Measurements from ENCODE around the gene TMEM86B.
A peak's percentile ranks its signal among the peaks of the same experiment; 100 is the strongest.

The TMEM86B gene

GRCh38 chr19:55264531-55264930, 36.0 kb upstream of the TMEM86B start:
- no peak for ATAC-seq (ENCODE audit: low read depth)
- peaks cover 12% of the 10 kb centered on the region for H3K4me1 Mint-ChIP-seq
- H3K9me3 Mint-ChIP-seq: peaks cover 4% of the 10 kb centered on the region
- no peaks in the 10 kb centered on the region for H3K27me3 Mint-ChIP-seq
- H3K27ac Mint-ChIP-seq: no peak overlapping the region
- H3K36me3 Mint-ChIP-seq: peaks cover 9% of the 10 kb centered on the region
- DNase-seq (ENCODE audit: low spot score in 2 of 2): no peak
- no peak overlapping the region for H3K4me3 Mint-ChIP-seq

- ATAC-seq (ENCODE audit: low read depth): no peak
- peak overlapping the region; percentile 18 for H3K27ac Mint-ChIP-seq
Observed at GRCh38 chr19:55262359-55262758, 33.8 kb upstream of the TMEM86B start.

DNA sequence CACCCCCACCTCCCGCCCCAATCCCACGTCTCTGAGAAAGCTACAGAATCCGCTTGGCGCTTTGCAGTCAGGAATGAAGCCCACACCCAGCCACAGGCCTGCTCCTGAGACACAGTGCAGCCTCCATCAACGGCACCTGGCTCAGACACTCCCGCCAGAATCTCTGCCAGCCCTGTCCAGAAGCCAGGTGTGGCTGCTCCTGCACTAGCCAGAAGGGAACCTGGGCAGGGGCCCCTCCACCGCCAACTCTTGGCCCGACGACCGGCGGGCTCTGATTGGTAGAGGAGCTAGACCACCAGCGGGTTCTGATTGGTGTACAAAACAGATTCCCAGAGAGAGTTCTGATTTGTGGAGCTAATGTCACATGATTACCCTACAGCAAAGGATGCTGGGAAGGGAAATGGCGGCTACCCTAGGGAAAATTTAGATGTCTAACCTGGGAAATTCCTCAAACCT, 33.1 kb upstream of the TMEM86B start:
- ATAC-seq (ENCODE audit: low read depth) (no peak), DNase-seq (ENCODE audit: low spot score in 2 of 2) (no peak)
- Mint-ChIP-seq H3K9me3 (peaks cover 4% of the 10 kb centered on the region), H3K27ac (peak overlapping the region; percentile 18), H3K27me3 (no peaks in the 10 kb centered on the region), H3K4me1 (peaks cover 23% of the 10 kb centered on the region), H3K4me3 (no peak overlapping the region), H3K36me3 (peaks cover 10% of the 10 kb centered on the region)

More at GRCh38 chr19:55262359-55262758, 33.8 kb upstream of the TMEM86B start:
- peaks cover 10% of the 10 kb centered on the region for H3K36me3 Mint-ChIP-seq
- H3K4me3 Mint-ChIP-seq: no peak overlapping the region
- no peak for DNase-seq (ENCODE audit: low spot score in 2 of 2)
- peaks cover 4% of the 10 kb centered on the region for H3K9me3 Mint-ChIP-seq
- peaks cover 18% of the 10 kb centered on the region for H3K4me1 Mint-ChIP-seq
- no peaks in the 10 kb centered on the region for H3K27me3 Mint-ChIP-seq

DNA sequence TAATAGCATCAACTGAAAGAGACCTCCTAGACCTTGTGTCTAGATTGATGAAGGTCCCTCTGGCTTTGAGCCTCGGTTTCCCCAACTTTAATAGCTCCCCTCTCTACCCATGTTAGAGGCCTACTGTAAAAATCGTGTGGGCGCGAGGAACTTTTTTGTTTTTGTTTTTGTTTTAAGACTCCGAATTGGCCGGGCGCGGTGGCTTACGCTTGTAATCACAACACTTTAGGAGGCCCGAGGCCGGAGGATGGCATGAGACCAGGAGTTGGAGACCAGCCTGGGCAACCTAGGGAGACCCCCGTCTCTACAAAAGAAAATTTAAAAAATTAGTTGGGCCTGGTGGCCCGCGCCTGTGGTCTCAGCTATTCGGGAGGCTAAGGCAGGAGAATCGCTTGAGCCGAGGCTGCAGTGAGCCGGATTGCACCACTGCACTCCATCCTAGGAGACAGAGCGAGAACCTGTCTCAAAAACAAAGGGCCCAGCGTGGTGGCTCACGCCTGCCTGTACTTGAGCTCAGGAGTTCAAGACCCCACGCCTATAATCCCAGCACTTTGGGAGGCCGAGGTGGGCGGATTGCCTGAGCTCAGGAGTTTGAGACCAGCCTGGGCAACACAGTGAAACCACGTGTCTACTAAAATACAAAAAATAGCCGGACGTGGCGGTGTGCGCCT, 31.1 kb upstream of the TMEM86B start:
- H3K36me3 Mint-ChIP-seq: peaks cover 5% of the 10 kb centered on the region
- H3K4me1 Mint-ChIP-seq: peaks cover 34% of the 10 kb centered on the region
- H3K4me3 Mint-ChIP-seq: peak overlapping the region; percentile 97
- no peaks in the 10 kb centered on the region for H3K9me3 Mint-ChIP-seq
- DNase-seq (ENCODE audit: low spot score in 2 of 2): no peak
- H3K27ac Mint-ChIP-seq: peak overlapping the region; percentile 93
- H3K27me3 Mint-ChIP-seq: no peaks in the 10 kb centered on the region
- no peak for ATAC-seq (ENCODE audit: low read depth)

DNA sequence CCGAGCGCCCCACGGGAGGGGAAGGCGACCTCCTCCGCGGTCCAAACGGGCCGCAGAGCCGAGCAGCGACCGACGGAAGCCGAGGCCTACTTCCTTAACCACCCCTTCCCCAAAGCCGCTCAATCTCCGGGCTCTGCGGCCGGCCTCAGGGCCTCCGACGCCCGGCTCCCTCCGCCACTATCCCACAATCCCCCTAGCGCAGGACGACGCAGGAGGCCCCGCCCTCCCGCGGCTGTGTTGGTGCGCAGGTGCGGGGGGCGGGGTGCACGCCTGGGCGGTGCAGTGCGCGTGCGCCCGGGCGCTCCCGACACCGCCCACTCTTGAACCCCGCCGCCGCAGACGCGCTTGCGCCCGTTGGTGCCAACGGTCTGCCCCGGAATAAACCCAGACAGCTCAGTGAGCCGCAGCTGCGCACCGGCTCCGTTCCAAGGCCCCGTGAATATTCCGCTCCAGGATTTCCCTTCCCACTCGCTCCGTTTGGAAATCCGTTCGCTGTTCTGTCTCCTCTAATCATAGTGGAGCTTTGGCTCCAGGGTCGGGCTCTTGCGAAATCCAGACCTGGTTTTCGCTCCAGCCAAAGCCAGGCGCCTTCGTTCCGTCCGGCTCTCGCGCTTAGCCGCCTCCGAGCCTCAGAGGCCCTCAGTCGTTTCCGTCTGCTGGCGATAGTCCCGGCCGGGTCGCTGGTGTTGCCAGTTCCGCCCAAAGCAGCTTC, 30.4 kb upstream of the TMEM86B start, which contains the start of gene PPP6R1:
PPP6R1 (minus strand) TSS at position 190 of the 712 bp plus-strand sequence. CDS start 11,914 bp downstream, outside the sequence.
- H3K27ac Mint-ChIP-seq: peak within 1 kb of the TSS; percentile 95
- peak; percentile 94 to 97 for DNase-seq (ENCODE audit: low spot score in 2 of 2)
- H3K36me3 Mint-ChIP-seq: peaks cover 5% of the 10 kb centered on the region
- peak within 1 kb of the TSS; percentile 97 for H3K4me3 Mint-ChIP-seq
- H3K9me3 Mint-ChIP-seq: no peaks in the 10 kb centered on the region
- H3K27me3 Mint-ChIP-seq: no peaks in the 10 kb centered on the region
- ATAC-seq (ENCODE audit: low read depth): peak; percentile 71
- peaks cover 39% of the 10 kb centered on the region for H3K4me1 Mint-ChIP-seq

DNA sequence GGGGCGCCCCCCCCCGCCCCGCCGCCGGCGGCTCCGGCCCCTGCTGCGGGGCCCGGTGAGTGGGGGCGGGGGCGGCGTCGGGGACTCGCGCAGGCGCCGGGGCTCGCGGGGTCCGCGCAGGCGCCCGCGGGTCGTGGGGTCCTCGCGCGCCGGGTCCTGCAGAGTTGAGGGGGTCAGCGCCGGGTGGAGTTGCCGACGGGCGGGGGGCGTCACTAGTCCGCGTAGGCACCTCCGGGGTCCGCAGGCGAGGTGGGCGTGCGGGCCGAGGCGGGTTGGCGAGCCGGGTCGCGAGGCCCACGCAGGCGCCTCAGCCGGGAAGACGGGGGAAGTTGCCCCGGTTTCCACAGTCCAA, 29.9 kb upstream of the TMEM86B start:
- Mint-ChIP-seq H3K4me3 (peak overlapping the region; percentile 97), H3K4me1 (peaks cover 43% of the 10 kb centered on the region), H3K27ac (peak overlapping the region; percentile 95), H3K9me3 (no peaks in the 10 kb centered on the region), H3K27me3 (no peaks in the 10 kb centered on the region), H3K36me3 (peaks cover 5% of the 10 kb centered on the region)
- ATAC-seq (ENCODE audit: low read depth): peak; percentile 3
- no peak for DNase-seq (ENCODE audit: low spot score in 2 of 2)

DNA sequence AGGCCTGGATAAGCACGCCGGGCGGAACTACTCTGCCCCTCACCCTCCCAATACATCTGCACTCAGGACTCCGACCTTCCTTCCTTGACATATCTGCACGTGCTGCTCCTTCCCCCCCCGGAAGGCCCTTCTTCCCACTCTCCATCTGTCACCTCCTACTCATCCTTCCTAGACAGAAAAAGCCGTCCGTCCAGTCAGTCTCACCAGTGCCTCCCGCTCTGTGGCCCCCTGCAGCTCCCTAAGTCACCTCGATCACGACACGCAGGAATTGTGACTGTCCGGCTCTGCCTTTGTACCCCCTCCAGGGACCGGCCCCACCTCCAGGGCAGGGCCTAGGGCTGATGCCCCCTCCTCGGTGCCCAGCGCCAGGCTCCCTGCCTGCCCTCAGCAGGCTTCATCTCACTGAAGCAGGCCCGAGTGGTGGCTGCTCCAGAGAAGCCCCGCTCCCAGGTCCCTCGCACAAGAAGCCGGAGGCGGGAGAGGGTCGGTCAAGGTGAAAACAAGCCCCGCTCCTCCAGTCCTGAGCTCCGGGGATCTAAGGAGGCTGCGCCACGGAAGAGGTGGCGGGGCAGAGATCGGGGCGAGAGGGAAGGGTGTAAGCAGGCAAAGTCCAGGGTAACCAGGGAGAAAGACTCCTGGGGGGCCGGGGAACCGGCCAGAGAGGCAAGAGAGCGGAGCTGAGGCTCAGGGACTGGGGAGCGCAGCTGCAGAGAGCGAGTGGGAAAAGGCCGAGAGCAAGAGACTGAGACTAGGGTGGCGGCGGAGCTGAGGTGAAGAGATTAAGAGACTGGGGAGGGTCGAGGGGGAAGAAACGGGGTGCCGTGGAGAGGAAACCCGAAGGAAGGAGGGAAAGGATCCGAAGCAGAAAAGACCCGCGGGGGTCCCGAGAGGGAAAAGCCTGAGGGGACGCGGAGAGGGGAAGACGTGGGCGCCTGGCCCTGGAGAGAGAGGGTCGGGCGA, 29.2 kb upstream of the TMEM86B start:
- no peak for ATAC-seq (ENCODE audit: low read depth)
- peak in 1 of 2 donors; percentile 46 for DNase-seq (ENCODE audit: low spot score in 2 of 2)
- Mint-ChIP-seq H3K27ac (peak overlapping the region; percentile 95), H3K27me3 (no peaks in the 10 kb centered on the region), H3K4me3 (peak overlapping the region; percentile 97), H3K36me3 (peaks cover 5% of the 10 kb centered on the region), H3K9me3 (no peaks in the 10 kb centered on the region), H3K4me1 (peaks cover 46% of the 10 kb centered on the region)

DNA sequence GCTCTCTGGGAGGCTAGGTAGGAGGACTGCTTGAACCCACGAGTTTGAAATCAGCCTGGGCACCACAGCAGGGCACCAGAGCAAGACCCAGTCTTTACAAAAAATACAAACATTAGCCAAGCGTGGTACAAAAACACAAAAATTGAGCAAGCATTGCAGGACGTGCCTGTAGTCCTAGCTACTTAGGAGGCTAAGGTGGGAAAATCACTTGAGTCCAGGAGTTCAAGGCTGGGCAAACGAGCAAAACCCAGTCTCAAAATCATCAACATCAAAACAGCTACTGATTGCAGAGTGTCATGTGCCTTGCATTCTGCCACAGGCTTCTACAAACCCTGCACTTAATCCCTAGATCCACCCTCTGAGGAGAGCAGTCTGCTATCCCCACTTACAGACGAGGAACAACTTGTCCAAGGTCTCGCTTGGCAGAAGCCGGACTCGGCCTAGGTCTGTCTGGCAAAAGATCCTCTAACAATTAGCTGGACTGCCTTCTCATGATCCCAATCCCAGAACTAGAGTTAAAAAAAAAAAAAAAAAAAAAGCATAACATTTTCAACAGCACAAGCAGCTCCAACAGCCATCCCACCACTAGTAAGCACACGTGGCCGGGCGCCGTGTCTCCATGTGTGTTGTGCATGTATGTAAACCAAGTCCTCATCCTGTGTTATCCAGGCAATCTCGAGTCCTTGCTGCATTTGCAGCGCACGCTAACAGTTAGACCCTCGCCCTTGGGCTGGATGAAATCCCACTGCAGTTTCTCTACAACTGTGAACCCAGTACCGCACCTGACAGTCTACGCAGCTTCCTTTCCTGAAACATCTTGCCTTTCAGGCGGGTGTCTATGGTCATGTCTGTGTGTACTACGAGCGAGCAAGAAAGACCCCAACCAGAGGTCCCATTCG, 28.2 kb upstream of the TMEM86B start:
- Mint-ChIP-seq H3K4me3 (peak overlapping the region; percentile 97), H3K27me3 (no peaks in the 10 kb centered on the region), H3K9me3 (no peaks in the 10 kb centered on the region), H3K27ac (peak overlapping the region; percentile 95), H3K4me1 (peaks cover 48% of the 10 kb centered on the region), H3K36me3 (peaks cover 4% of the 10 kb centered on the region)
- no peak for DNase-seq (ENCODE audit: low spot score in 2 of 2)
- no peak for ATAC-seq (ENCODE audit: low read depth)

GRCh38 chr19:55255618-55256423, 27.3 kb upstream of the TMEM86B start:
- Mint-ChIP-seq H3K27ac (peak overlapping the region; percentile 95), H3K4me1 (peaks cover 58% of the 10 kb centered on the region), H3K4me3 (peak overlapping the region; percentile 97), H3K9me3 (no peaks in the 10 kb centered on the region), H3K27me3 (no peaks in the 10 kb centered on the region), H3K36me3 (peaks cover 7% of the 10 kb centered on the region)
- ATAC-seq (ENCODE audit: low read depth): no peak
- DNase-seq (ENCODE audit: low spot score in 2 of 2): peak in 1 of 2 donors; percentile 51

DNA sequence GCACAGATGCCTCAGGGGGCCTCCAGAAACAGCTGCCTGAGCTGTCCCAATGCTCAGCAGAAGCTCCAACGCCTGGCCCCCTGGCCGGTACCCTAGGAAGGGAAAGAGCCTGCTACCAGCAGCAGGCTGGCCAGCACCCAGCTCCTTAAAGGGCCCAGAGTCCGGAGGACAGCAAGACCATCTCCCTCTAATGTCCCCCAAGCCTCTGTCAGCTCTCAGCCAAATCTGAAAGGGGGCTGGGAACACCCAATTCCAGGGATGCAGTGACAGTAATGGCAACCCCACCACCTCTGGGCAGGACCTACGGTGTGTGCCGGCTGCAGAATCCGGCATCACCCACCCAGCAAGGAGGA, 26.0 kb upstream of the TMEM86B start:
- H3K27me3 Mint-ChIP-seq: no peaks in the 10 kb centered on the region
- no peak for ATAC-seq (ENCODE audit: low read depth)
- peak overlapping the region; percentile 95 for H3K27ac Mint-ChIP-seq
- peak in 1 of 2 donors; percentile 35 for DNase-seq (ENCODE audit: low spot score in 2 of 2)
- no peaks in the 10 kb centered on the region for H3K9me3 Mint-ChIP-seq
- H3K4me1 Mint-ChIP-seq: peaks cover 60% of the 10 kb centered on the region
- H3K36me3 Mint-ChIP-seq: peaks cover 8% of the 10 kb centered on the region
- H3K4me3 Mint-ChIP-seq: peak overlapping the region; percentile 97

- ATAC-seq (ENCODE audit: low read depth) (peak; percentile 76), DNase-seq (ENCODE audit: low spot score in 2 of 2) (peak; percentile 78)
- Mint-ChIP-seq H3K4me1 (peaks cover 62% of the 10 kb centered on the region), H3K27me3 (no peaks in the 10 kb centered on the region), H3K4me3 (peak overlapping the region; percentile 97), H3K27ac (peak overlapping the region; percentile 95), H3K9me3 (no peaks in the 10 kb centered on the region), H3K36me3 (peaks cover 8% of the 10 kb centered on the region)
Observed at GRCh38 chr19:55253842-55254624, 25.5 kb upstream of the TMEM86B start.

All from memory B cell (primary cell).